Kidney (tissue), 14 donors: ENCODE results near the gene NANOS1. TPM values are rescaled to one million over a fixed set of nuclear protein-coding genes. Genes with fewer than 3 reads are reported as not detected.

Experiments
- DNase-seq, 5 donors: peaks; one replicate each; pipeline ENCODE4 v3.0.0-alpha.2; 2013 to 2020
- FAIRE-seq: peaks from 2 replicates; lab custom pipeline; 2012; peaks lifted over from hg19 to GRCh38; lab: Jason Lieb, UNC
- H3K27ac ChIP-seq, 2 donors: one replicate each; pipeline ENCODE4 v1.7.0; 2013; ENCODE audit warnings: low read depth in 2 of 2, low read length in 2 of 2, inconsistent platforms in 1 of 2
- H3K27me3 ChIP-seq: one replicate; pipeline ENCODE4 v1.7.1; 2013; ENCODE audit warnings: low read length, inconsistent platforms; ENCODE audit not compliant: control insufficient read depth, insufficient read depth
- H3K36me3 ChIP-seq, 3 donors: one replicate each; pipeline versions ENCODE4 v1.7.0 to v1.7.1; 2013; ENCODE audit warnings: low read length in 3 of 3, control low read depth in 1 of 3, inconsistent platforms in 1 of 3; ENCODE audit not compliant: insufficient read depth in 3 of 3, control insufficient read depth in 2 of 3
- H3K4me1 ChIP-seq, 3 donors: one replicate each; pipeline versions ENCODE4 v1.7.0 to v1.7.1; 2013; ENCODE audit warnings: low read length in 3 of 3, inconsistent platforms in 1 of 3, low read depth in 1 of 3; ENCODE audit not compliant: control insufficient read depth in 2 of 3, insufficient read depth in 2 of 3
- H3K4me3 ChIP-seq, 3 donors: one replicate each; pipeline versions ENCODE4 v1.7.0 to v1.8.1; 2013; ENCODE audit warnings: low read length in 3 of 3, control low read depth in 1 of 3, inconsistent platforms in 1 of 3
- H3K9ac ChIP-seq, 3 donors: one replicate each; pipeline versions ENCODE4 v1.7.0 to v1.7.1; 2013; ENCODE audit warnings: low read length in 3 of 3, control low read depth in 1 of 3, inconsistent platforms in 1 of 3
- H3K9me3 ChIP-seq, 3 donors: one replicate each; pipeline versions ENCODE4 v1.7.0 to v1.7.1; 2013; ENCODE audit warnings: low read length in 3 of 3, control low read depth in 1 of 3, inconsistent platforms in 1 of 3; ENCODE audit not compliant: control insufficient read depth in 2 of 3, insufficient read depth in 1 of 3
- intact Hi-C: fragments of 100-400 bp; cut with DNase I; formaldehyde crosslinking; loops from one replicate; pipeline ENCODE4 v1.11.1; 2022
- polyA plus RNA-seq: library from polyadenylated mRNA; stranded (reverse); fragments of 350-450 nt; fragmentation: Illumina TruSeq; extraction: RNeasy Lipid Tissue Mini Kit (QIAGEN cat#74804); gene quantifications from one replicate; pipeline ENCODE4 v1.2.3, GENCODE V29; 2014; ENCODE audit warnings: low read depth, low replicate concordance; ENCODE audit not compliant: insufficient read depth
- total RNA-seq: library from RNA; stranded (reverse); fragmentation: NEBNext Ultra II Directional; extraction: Animal tissue kit (Norgen Biotek cat#: 25700); gene quantifications from one replicate; pipeline ENCODE4 v1.2.1, GENCODE V29; 2021
- TF ChIP-seq, protein P1 (sequence below): IDR thresholded peaks from 3 replicates; pipeline ENCODE4 v1.5.1; 2012; ENCODE audit warnings: mild to moderate bottlenecking, moderate library complexity, borderline replicate concordance; ENCODE audit not compliant: insufficient read depth; ENCODE audit errors: extremely low read depth
- donor health status: control.
- donor health status: control.
- donor health status: control.
- donor health status: control.
- donor health status: control.
- donor health status: DM: yes; HTN: yes; CAD: no.
- donor health status: Normal renal cell carcinoma (clear cell type).

Gene NANOS1
- total and polyA plus RNA-seq, 2 donors from 2014 or later: 1.1 to 4.5 TPM

DNA sequence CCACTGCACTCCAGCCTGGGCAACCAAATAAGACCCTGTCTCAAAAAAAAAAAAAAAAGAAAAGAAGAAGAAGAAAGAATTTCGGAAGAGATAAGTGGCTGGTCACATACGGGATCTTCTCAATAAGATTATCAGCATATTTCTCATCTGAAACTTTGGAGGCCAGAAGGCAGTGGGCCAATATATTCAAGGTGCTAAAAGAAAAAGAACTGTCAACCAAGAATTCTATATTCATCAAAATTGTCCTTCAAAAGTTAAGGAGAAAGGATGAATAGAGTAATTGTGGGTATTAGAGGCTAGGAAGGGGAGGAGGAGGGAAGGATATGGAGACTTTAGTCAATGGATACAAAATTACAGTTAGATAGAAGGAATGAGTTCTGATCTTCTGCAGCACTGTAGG is 43.9 kb upstream of the NANOS1 start:
- TF ChIP-seq, protein P1, sequence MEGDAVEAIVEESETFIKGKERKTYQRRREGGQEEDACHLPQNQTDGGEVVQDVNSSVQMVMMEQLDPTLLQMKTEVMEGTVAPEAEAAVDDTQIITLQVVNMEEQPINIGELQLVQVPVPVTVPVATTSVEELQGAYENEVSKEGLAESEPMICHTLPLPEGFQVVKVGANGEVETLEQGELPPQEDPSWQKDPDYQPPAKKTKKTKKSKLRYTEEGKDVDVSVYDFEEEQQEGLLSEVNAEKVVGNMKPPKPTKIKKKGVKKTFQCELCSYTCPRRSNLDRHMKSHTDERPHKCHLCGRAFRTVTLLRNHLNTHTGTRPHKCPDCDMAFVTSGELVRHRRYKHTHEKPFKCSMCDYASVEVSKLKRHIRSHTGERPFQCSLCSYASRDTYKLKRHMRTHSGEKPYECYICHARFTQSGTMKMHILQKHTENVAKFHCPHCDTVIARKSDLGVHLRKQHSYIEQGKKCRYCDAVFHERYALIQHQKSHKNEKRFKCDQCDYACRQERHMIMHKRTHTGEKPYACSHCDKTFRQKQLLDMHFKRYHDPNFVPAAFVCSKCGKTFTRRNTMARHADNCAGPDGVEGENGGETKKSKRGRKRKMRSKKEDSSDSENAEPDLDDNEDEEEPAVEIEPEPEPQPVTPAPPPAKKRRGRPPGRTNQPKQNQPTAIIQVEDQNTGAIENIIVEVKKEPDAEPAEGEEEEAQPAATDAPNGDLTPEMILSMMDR: no peak
- Histone ChIP-seq H3K4me1 (no peaks in the 10 kb centered on the region), H3K27me3 (no peaks in the 10 kb centered on the region), H3K9me3 (peaks cover 0 to 5% (median 0%) of the 10 kb centered on the region in 3 donors), H3K9ac (no peak overlapping the region), H3K4me3 (no peak overlapping the region), H3K36me3 (no peaks in the 10 kb centered on the region), H3K27ac (no peak overlapping the region)
- intact Hi-C loops: no loop called here
- DNase-seq (no peak), FAIRE-seq (no peak)

- TF ChIP-seq, protein P1: no peak
- DNase-seq: no peak
- Histone ChIP-seq H3K9me3 (peaks cover 0 to 5% (median 0%) of the 10 kb centered on the region in 3 donors), H3K4me1 (no peaks in the 10 kb centered on the region), H3K36me3 (no peaks in the 10 kb centered on the region), H3K27me3 (no peaks in the 10 kb centered on the region), H3K4me3 (no peak overlapping the region), H3K27ac (no peak overlapping the region), H3K9ac (no peak overlapping the region)
- intact Hi-C loops: no loop called here
- peak; percentile 23 for FAIRE-seq
These were observed 42.4 kb upstream of the NANOS1 start for GRCh38 chr10:118986815-118987790.

DNA sequence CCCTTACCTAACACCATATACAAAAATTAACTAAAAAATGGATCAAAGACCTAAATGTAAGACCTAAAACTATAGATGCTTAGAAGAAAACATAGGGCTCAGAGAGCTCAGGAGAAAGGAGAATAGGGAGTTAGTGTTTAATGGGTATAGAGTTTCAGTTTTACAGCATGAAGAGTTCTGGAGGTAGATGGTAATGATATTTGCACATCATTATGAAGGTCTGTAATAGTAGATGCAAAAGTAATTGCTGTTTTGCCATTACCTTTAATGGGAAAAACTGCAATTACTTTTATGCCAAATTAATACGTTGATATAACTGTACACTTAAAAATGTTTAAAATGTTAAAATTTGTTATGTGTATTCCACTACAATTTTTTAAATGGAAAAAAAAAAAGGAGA is 39.2 kb upstream of the NANOS1 start:
- Histone ChIP-seq H3K36me3 (no peaks in the 10 kb centered on the region), H3K9ac (no peak overlapping the region), H3K4me1 (no peaks in the 10 kb centered on the region), H3K27me3 (no peaks in the 10 kb centered on the region), H3K9me3 (no peaks in the 10 kb centered on the region), H3K27ac (no peak overlapping the region), H3K4me3 (no peak overlapping the region)
- intact Hi-C loops: no loop called here
- TF ChIP-seq, protein P1: no peak
- no peak for DNase-seq
- FAIRE-seq: no peak
